Neural progenitor cell (in vitro differentiated cells): ENCODE results near the gene C1orf50. TPM values are rescaled to one million over a fixed set of nuclear protein-coding genes. Genes with fewer than 3 reads are reported as not detected.

Experiments used
- DNase-seq: peaks from one replicate; pipeline ENCODE4 v3.0.0-alpha.2; 2016; ENCODE audit warnings: low spot score
- H2AFZ ChIP-seq: fragments of 200-600 bp; sonication (generic); replicated peaks from 2 replicates; pipeline ENCODE4 v1.6.1; 2016; ENCODE audit warnings: antibody characterized with exemption
- H3F3A ChIP-seq: fragments of 200-600 bp; sonication (generic); 2 replicates; pipeline ENCODE4 v1.6.1; 2016; ENCODE audit warnings: antibody characterized with exemption, low read depth
- H3K27ac ChIP-seq: fragments of 200-600 bp; sonication (generic); 2 replicates; pipeline ENCODE4 v1.5.1; 2016; ENCODE audit warnings: mild to moderate bottlenecking
- H3K27me3 ChIP-seq: fragments of 200-600 bp; sonication (generic); 2 replicates; pipeline ENCODE4 v1.6.1; 2016; ENCODE audit warnings: mild to moderate bottlenecking, moderate library complexity
- H3K36me3 ChIP-seq: fragments of 200-600 bp; sonication (generic); 2 replicates; pipeline ENCODE4 v1.5.1; 2016
- H3K4me1 ChIP-seq: fragments of 200-600 bp; sonication (generic); 2 replicates; pipeline ENCODE4 v1.6.1; 2016; ENCODE audit warnings: mixed run types
- H3K4me2 ChIP-seq: fragments of 200-600 bp; sonication (generic); 2 replicates; pipeline ENCODE4 v1.6.1; 2016
- H3K4me3 ChIP-seq: fragments of 200-600 bp; sonication (generic); 2 replicates; pipeline ENCODE4 v1.5.1; 2016
- H3K79me2 ChIP-seq: fragments of 200-600 bp; sonication (generic); 2 replicates; pipeline ENCODE4 v1.6.1; 2016; ENCODE audit warnings: low read depth
- H3K9ac ChIP-seq: fragments of 200-600 bp; sonication (generic); 2 replicates; pipeline ENCODE4 v1.6.1; 2016
- H3K9me3 ChIP-seq: fragments of 200-600 bp; sonication (generic); 2 replicates; pipeline ENCODE4 v1.5.1; 2016; ENCODE audit warnings: low read depth
- H4K20me1 ChIP-seq: fragments of 200-600 bp; sonication (generic); 2 replicates; pipeline ENCODE4 v1.6.1; 2016; ENCODE audit warnings: low read depth
- H3K27ac Mint-ChIP-seq: 3 replicates; pipeline ENCODE4 v1.8.0; 2021; ENCODE audit warnings: mixed read lengths
- H3K27me3 Mint-ChIP-seq: 2 replicates; pipeline ENCODE4 v1.8.0; 2022; ENCODE audit warnings: low read depth, mild to moderate bottlenecking, inconsistent platforms, moderate library complexity, mixed read lengths; ENCODE audit not compliant: insufficient read depth
- H3K36me3 Mint-ChIP-seq: 3 replicates; pipeline ENCODE4 v1.8.0; 2021; ENCODE audit warnings: mixed read lengths
- H3K4me1 Mint-ChIP-seq: 3 replicates; pipeline ENCODE4 v1.8.0; 2021; ENCODE audit warnings: mixed read lengths
- H3K4me3 Mint-ChIP-seq: 3 replicates; pipeline ENCODE4 v1.8.0; 2021; ENCODE audit warnings: mild to moderate bottlenecking, moderate library complexity, mixed read lengths
- H3K9me3 Mint-ChIP-seq: 3 replicates; pipeline ENCODE4 v1.8.0; 2020; ENCODE audit warnings: mixed read lengths
- EZH2 ChIP-seq: fragments of 200-600 bp; sonication (generic); IDR thresholded peaks from 2 replicates; pipeline ENCODE4 v1.6.1; 2017; ENCODE audit warnings: antibody characterized with exemption, mild to moderate bottlenecking, moderate library complexity
- EZH2phosphoT487 ChIP-seq: fragments of 200-600 bp; sonication (generic); IDR thresholded peaks from 2 replicates; pipeline ENCODE4 v1.6.1; 2017; ENCODE audit warnings: antibody characterized with exemption
- total RNA-seq: library from RNA; depleted of rRNA; stranded (reverse); fragments of >200 nt; gene quantifications from 2 replicates; pipeline ENCODE4 v1.2.3, GENCODE V29; 2015; ENCODE audit warnings: low replicate concordance
- TF ChIP-seq, protein P1 (sequence below): fragments of 200-600 bp; sonication (generic); IDR thresholded peaks from 2 replicates; pipeline ENCODE4 v1.5.1; 2017; ENCODE audit warnings: antibody characterized with exemption, mild to moderate bottlenecking

C1orf50 gene
- total RNA-seq, 1 donor from 2014 or later, result 19.0 TPM

DNA sequence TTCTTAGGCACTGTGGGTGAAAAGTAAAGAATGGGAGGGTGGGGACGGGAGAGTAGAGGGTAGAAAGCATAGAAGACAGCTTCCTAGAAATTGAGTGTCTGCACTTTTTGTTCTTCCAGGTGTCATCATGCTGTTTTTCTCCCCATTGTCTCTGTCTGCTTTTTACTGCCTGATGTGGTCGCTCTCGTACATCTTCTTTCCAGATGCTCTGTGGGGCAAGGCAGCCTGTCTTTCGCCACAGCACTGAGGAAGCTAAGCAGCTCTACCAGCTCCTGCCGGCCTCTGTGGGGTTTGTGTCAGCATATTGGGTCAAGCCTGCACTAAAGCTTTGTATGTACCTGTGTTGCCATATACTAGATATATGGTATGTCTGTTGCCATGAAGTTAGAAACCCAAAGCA is 30.9 kb downstream of the C1orf50 start:
- TF ChIP-seq EZH2 (no peak), EZH2phosphoT487 (no peak)
- TF ChIP-seq, protein P1, sequence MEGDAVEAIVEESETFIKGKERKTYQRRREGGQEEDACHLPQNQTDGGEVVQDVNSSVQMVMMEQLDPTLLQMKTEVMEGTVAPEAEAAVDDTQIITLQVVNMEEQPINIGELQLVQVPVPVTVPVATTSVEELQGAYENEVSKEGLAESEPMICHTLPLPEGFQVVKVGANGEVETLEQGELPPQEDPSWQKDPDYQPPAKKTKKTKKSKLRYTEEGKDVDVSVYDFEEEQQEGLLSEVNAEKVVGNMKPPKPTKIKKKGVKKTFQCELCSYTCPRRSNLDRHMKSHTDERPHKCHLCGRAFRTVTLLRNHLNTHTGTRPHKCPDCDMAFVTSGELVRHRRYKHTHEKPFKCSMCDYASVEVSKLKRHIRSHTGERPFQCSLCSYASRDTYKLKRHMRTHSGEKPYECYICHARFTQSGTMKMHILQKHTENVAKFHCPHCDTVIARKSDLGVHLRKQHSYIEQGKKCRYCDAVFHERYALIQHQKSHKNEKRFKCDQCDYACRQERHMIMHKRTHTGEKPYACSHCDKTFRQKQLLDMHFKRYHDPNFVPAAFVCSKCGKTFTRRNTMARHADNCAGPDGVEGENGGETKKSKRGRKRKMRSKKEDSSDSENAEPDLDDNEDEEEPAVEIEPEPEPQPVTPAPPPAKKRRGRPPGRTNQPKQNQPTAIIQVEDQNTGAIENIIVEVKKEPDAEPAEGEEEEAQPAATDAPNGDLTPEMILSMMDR, result no peak
- Histone ChIP-seq H3K9me3 (no peaks in the 10 kb centered on the region), H3K4me2 (no peak overlapping the region), H3K4me1 (no peaks in the 10 kb centered on the region), H3K4me3 (no peak overlapping the region), H2AFZ (no peak overlapping the region), H3K36me3 (no peaks in the 10 kb centered on the region), H3K27ac (no peak overlapping the region), H3F3A (peaks cover 4% of the 10 kb centered on the region), H4K20me1 (no peaks in the 10 kb centered on the region), H3K79me2 (no peaks in the 10 kb centered on the region), H3K27me3 (no peaks in the 10 kb centered on the region), H3K9ac (no peak overlapping the region)
- Mint-ChIP-seq H3K27ac (no peak overlapping the region), H3K4me1 (peaks cover 3% of the 10 kb centered on the region), H3K27me3 (peaks cover 2% of the 10 kb centered on the region), H3K4me3 (no peak overlapping the region), H3K9me3 (no peaks in the 10 kb centered on the region), H3K36me3 (no peaks in the 10 kb centered on the region)
- no peak for DNase-seq

DNA sequence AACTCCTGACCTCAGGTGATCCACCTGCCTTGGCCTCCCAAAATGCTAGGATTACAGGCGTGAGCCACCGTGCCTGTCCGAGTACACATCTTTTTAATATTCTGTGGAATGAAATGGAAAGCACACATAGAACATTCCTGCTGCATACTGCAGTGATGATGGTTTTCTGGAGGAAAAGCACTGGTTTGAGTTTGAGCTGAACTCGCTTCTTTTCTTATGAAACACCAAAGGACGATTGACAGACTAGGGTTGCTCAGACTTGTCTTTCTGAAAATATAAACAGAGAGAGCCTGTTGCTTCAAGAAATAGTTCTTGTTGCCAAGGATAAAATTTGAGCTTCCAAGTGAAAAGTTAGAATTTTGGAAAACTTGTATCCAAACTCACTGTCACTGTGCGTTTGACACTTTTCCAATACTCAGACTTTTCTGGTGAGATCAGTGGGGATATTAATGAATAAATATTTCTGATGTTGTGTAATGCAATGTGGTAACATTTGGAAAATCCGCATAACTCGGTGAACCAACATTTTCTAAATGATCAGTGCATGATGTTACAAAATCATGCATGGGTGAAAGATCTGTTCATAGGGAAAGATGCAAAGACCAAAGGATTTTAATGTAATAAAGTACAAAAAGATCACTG is 34.9 kb downstream of the C1orf50 start:
- H3K9ac ChIP-seq, result no peak overlapping the region
- Mint-ChIP-seq H3K9me3 (peaks cover 3% of the 10 kb centered on the region), H3K27me3 (peaks cover 2% of the 10 kb centered on the region), H3K27ac (no peak overlapping the region), H3K36me3 (peaks cover 25% of the 10 kb centered on the region), H3K4me1 (no peaks in the 10 kb centered on the region), H3K4me3 (no peak overlapping the region)
- no peaks in the 10 kb centered on the region for H3K27me3 ChIP-seq
- H3K4me1 ChIP-seq, result no peaks in the 10 kb centered on the region
- DNase-seq, result no peak
- H3K9me3 ChIP-seq, result no peaks in the 10 kb centered on the region
- no peak overlapping the region for H2AFZ ChIP-seq
- no peak overlapping the region for H3K27ac ChIP-seq
- no peaks in the 10 kb centered on the region for H3K36me3 ChIP-seq
- H3K4me3 ChIP-seq, result no peak overlapping the region
- H4K20me1 ChIP-seq, result no peaks in the 10 kb centered on the region
- TF ChIP-seq, protein P1, result no peak
- no peak for TF ChIP-seq EZH2phosphoT487
- no peak for TF ChIP-seq EZH2
- no peak overlapping the region for H3K4me2 ChIP-seq
- peaks cover 4% of the 10 kb centered on the region for H3F3A ChIP-seq
- no peaks in the 10 kb centered on the region for H3K79me2 ChIP-seq

DNA sequence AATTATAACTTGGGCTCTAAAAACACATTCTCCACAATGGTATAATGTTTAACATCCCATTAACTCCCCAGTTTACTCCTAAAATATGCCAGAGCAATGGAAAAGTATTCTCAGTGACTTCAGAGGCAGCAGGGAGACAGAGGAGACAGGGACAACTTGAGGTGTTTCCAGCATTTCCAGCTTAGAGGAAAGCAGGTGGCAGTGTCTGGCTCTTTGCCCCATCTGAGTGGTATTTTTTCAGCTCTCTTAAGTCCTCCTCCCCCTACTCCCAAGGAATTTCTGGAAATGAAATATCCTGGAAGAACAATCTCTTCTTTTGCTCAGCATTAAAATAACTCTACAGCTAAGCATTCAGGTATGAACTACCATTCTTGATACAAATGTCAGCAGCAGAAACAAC is 39.1 kb downstream of the C1orf50 start:
- Mint-ChIP-seq H3K9me3 (peaks cover 3% of the 10 kb centered on the region), H3K4me3 (no peak overlapping the region), H3K27ac (no peak overlapping the region), H3K36me3 (peaks cover 31% of the 10 kb centered on the region), H3K27me3 (peaks cover 3% of the 10 kb centered on the region), H3K4me1 (no peaks in the 10 kb centered on the region)
- Histone ChIP-seq H3K9me3 (no peaks in the 10 kb centered on the region), H3K36me3 (peaks cover 3% of the 10 kb centered on the region), H3K27ac (no peak overlapping the region), H3K9ac (no peak overlapping the region), H3F3A (no peaks in the 10 kb centered on the region), H3K4me1 (no peaks in the 10 kb centered on the region), H3K4me3 (no peak overlapping the region), H4K20me1 (no peaks in the 10 kb centered on the region), H3K79me2 (no peaks in the 10 kb centered on the region), H2AFZ (no peak overlapping the region), H3K27me3 (no peaks in the 10 kb centered on the region), H3K4me2 (no peak overlapping the region)
- no peak for TF ChIP-seq EZH2
- TF ChIP-seq, protein P1, result no peak
- no peak for TF ChIP-seq EZH2phosphoT487
- DNase-seq, result no peak
